ENCODE measurements around the gene SEPTIN2. TPM values are rescaled to one million over a fixed set of nuclear protein-coding genes. Genes with fewer than 3 reads are reported as not detected.

The SEPTIN2 gene
- 448 and 479 TPM in 2 replicates for total RNA-seq

GRCh38 chr2:241315879-241316631 is at the start of gene SEPTIN2:
SEPTIN2 (plus strand) TSS chr2:241315925; CDS start chr2:241324233, 8,308 bp downstream.

GRCh38 chr2:241315093-241315878 is 439 bp upstream of the SEPTIN2 start, which contains the start of gene HDLBP:
HDLBP (minus strand) TSS chr2:241315672; CDS start chr2:241266869, 48,803 bp downstream.

GRCh38 chr2:241355983-241356870 is 40.5 kb downstream of the SEPTIN2 start, which contains the start of gene FARP2:
FARP2 (plus strand) TSS chr2:241356285; CDS start chr2:241373108, 16,823 bp downstream.

Other genes with a start within 250 kb of the SEPTIN2 start
- 29.0 and 37.2 TPM in 2 replicates for gene MTERF4, start 213.6 kb upstream of the SEPTIN2 start, total RNA-seq
- gene PASK, start 166.5 kb upstream of the SEPTIN2 start, total RNA-seq, result 1.5 and 91.1 TPM in 2 replicates
- gene PPP1R7, start 165.5 kb upstream of the SEPTIN2 start, total RNA-seq, result 39.4 and 48.0 TPM in 2 replicates
- gene ANO7, start 127.2 kb upstream of the SEPTIN2 start, total RNA-seq, result 0.12 and 0.49 TPM in 2 replicates
- gene HDLBP, start 253 bp upstream of the SEPTIN2 start, total RNA-seq, result 1,152 and 1,275 TPM in 2 replicates
- 70.1 and 123 TPM in 2 replicates for gene FARP2, start 40.4 kb downstream of the SEPTIN2 start, total RNA-seq
- gene STK25, start 192.7 kb downstream of the SEPTIN2 start, total RNA-seq, result 207 and 234 TPM in 2 replicates
- gene BOK, start 242.8 kb downstream of the SEPTIN2 start, total RNA-seq, result 20.3 and 25.6 TPM in 2 replicates